Measurements from ENCODE around the gene OR11G2.
"Not testable (repeated sequence)": the region's sequence is repeated elsewhere in the genome, so short reads cannot be mapped to it uniquely, and the experiment has no call there.

The OR11G2 gene

GRCh38 chr14:20190596-20190995, at the start of gene OR11G2:
Gene OR11G2, plus strand, starts transcription at chr14:20190896. Its CDS starts 6,542 bp downstream, at chr14:20197438.
- peaks cover 7% of the 10 kb centered on the region for H3K27me3 ChIP-seq (ENCODE audit: insufficient read depth, low read length)
- H3K36me3 ChIP-seq (ENCODE audit: insufficient read depth, low read length), result no peaks in the 10 kb centered on the region
- H3K4me1 ChIP-seq (ENCODE audit: insufficient read depth, low read length), result no peaks in the 10 kb centered on the region
- no peaks in the 10 kb centered on the region for H3K9me3 ChIP-seq (ENCODE audit: low read length)
- no peak within 1 kb of the TSS for H2AFZ ChIP-seq (ENCODE audit: low read depth, low read length)
- no peak within 1 kb of the TSS for H3K4me3 ChIP-seq (ENCODE audit: low read length)

- H2AFZ ChIP-seq (ENCODE audit: low read depth, low read length), result no peak overlapping the region
- no peaks in the 10 kb centered on the region for H3K9me3 ChIP-seq (ENCODE audit: low read length)
- H3K4me1 ChIP-seq (ENCODE audit: insufficient read depth, low read length), result no peaks in the 10 kb centered on the region
- no peaks in the 10 kb centered on the region for H3K36me3 ChIP-seq (ENCODE audit: insufficient read depth, low read length)
- H3K4me3 ChIP-seq (ENCODE audit: low read length), result no peak overlapping the region
- H3K27me3 ChIP-seq (ENCODE audit: insufficient read depth, low read length), result no peaks in the 10 kb centered on the region
These were observed 46.8 kb upstream of the OR11G2 start for GRCh38 chr14:20143911-20144310.

- H3K27me3 ChIP-seq (ENCODE audit: insufficient read depth, low read length), result no peaks in the 10 kb centered on the region
- H3K4me1 ChIP-seq (ENCODE audit: insufficient read depth, low read length), result no peaks in the 10 kb centered on the region
- no peak overlapping the region for H3K4me3 ChIP-seq (ENCODE audit: low read length)
- no peaks in the 10 kb centered on the region for H3K9me3 ChIP-seq (ENCODE audit: low read length)
- H2AFZ ChIP-seq (ENCODE audit: low read depth, low read length), result no peak overlapping the region
- no peaks in the 10 kb centered on the region for H3K36me3 ChIP-seq (ENCODE audit: insufficient read depth, low read length)
These were observed 45.9 kb upstream of the OR11G2 start for GRCh38 chr14:20144820-20145219.

GRCh38 chr14:20164462-20164861, 26.2 kb upstream of the OR11G2 start:
- no peaks in the 10 kb centered on the region for H3K27me3 ChIP-seq (ENCODE audit: insufficient read depth, low read length)
- no peak overlapping the region for H3K4me3 ChIP-seq (ENCODE audit: low read length)
- no peaks in the 10 kb centered on the region for H3K4me1 ChIP-seq (ENCODE audit: insufficient read depth, low read length)
- no peaks in the 10 kb centered on the region for H3K36me3 ChIP-seq (ENCODE audit: insufficient read depth, low read length)
- no peak overlapping the region for H2AFZ ChIP-seq (ENCODE audit: low read depth, low read length)
- no peaks in the 10 kb centered on the region for H3K9me3 ChIP-seq (ENCODE audit: low read length)

- Histone ChIP-seq H3K36me3 (ENCODE audit: insufficient read depth, low read length) (no peaks in the 10 kb centered on the region), H3K4me1 (ENCODE audit: insufficient read depth, low read length) (no peaks in the 10 kb centered on the region), H3K27me3 (ENCODE audit: insufficient read depth, low read length) (no peaks in the 10 kb centered on the region), H3K9me3 (ENCODE audit: low read length) (no peaks in the 10 kb centered on the region), H3K4me3 (ENCODE audit: low read length) (no peak overlapping the region), H2AFZ (ENCODE audit: low read depth, low read length) (no peak overlapping the region)
These were observed 23.6 kb upstream of the OR11G2 start for GRCh38 chr14:20167091-20167490.

- not testable (repeated sequence) for H3K9me3 ChIP-seq (ENCODE audit: low read length); H3K36me3 ChIP-seq (ENCODE audit: insufficient read depth, low read length); H3K4me1 ChIP-seq (ENCODE audit: insufficient read depth, low read length); H3K4me3 ChIP-seq (ENCODE audit: low read length); H3K27me3 ChIP-seq (ENCODE audit: insufficient read depth, low read length); H2AFZ ChIP-seq (ENCODE audit: low read depth, low read length)
These were observed 20.8 kb upstream of the OR11G2 start for GRCh38 chr14:20169852-20170251.

- not testable (repeated sequence) for H3K4me1 ChIP-seq (ENCODE audit: insufficient read depth, low read length); H3K4me3 ChIP-seq (ENCODE audit: low read length); H3K27me3 ChIP-seq (ENCODE audit: insufficient read depth, low read length); H3K9me3 ChIP-seq (ENCODE audit: low read length); H2AFZ ChIP-seq (ENCODE audit: low read depth, low read length); H3K36me3 ChIP-seq (ENCODE audit: insufficient read depth, low read length)
These were observed 16.5 kb upstream of the OR11G2 start for GRCh38 chr14:20174205-20174604.

- Histone ChIP-seq H3K27me3 (ENCODE audit: insufficient read depth, low read length) (peaks cover under 1% of the 10 kb centered on the region), H3K9me3 (ENCODE audit: low read length) (no peaks in the 10 kb centered on the region), H3K4me1 (ENCODE audit: insufficient read depth, low read length) (no peaks in the 10 kb centered on the region), H2AFZ (ENCODE audit: low read depth, low read length) (no peak overlapping the region), H3K36me3 (ENCODE audit: insufficient read depth, low read length) (no peaks in the 10 kb centered on the region), H3K4me3 (ENCODE audit: low read length) (no peak overlapping the region)
These were observed 14.4 kb upstream of the OR11G2 start for GRCh38 chr14:20176330-20176729.

- H3K4me1 ChIP-seq (ENCODE audit: insufficient read depth, low read length), result no peaks in the 10 kb centered on the region
- no peak overlapping the region for H2AFZ ChIP-seq (ENCODE audit: low read depth, low read length)
- H3K9me3 ChIP-seq (ENCODE audit: low read length), result no peaks in the 10 kb centered on the region
- H3K27me3 ChIP-seq (ENCODE audit: insufficient read depth, low read length), result peaks cover 2% of the 10 kb centered on the region
- H3K4me3 ChIP-seq (ENCODE audit: low read length), result no peak overlapping the region
- no peaks in the 10 kb centered on the region for H3K36me3 ChIP-seq (ENCODE audit: insufficient read depth, low read length)
These were observed 13.2 kb upstream of the OR11G2 start for GRCh38 chr14:20177433-20177974.

- Histone ChIP-seq H3K36me3 (ENCODE audit: insufficient read depth, low read length) (no peaks in the 10 kb centered on the region), H3K27me3 (ENCODE audit: insufficient read depth, low read length) (peaks cover 2% of the 10 kb centered on the region), H3K4me1 (ENCODE audit: insufficient read depth, low read length) (no peaks in the 10 kb centered on the region), H3K4me3 (ENCODE audit: low read length) (no peak overlapping the region), H3K9me3 (ENCODE audit: low read length) (no peaks in the 10 kb centered on the region), H2AFZ (ENCODE audit: low read depth, low read length) (no peak overlapping the region)
These were observed 11.5 kb upstream of the OR11G2 start for GRCh38 chr14:20179218-20179617.

GRCh38 chr14:20179880-20180279, 10.8 kb upstream of the OR11G2 start:
- no peaks in the 10 kb centered on the region for H3K4me1 ChIP-seq (ENCODE audit: insufficient read depth, low read length)
- peaks cover 2% of the 10 kb centered on the region for H3K27me3 ChIP-seq (ENCODE audit: insufficient read depth, low read length)
- no peak overlapping the region for H3K4me3 ChIP-seq (ENCODE audit: low read length)
- H2AFZ ChIP-seq (ENCODE audit: low read depth, low read length), result no peak overlapping the region
- no peaks in the 10 kb centered on the region for H3K9me3 ChIP-seq (ENCODE audit: low read length)
- no peaks in the 10 kb centered on the region for H3K36me3 ChIP-seq (ENCODE audit: insufficient read depth, low read length)

- Histone ChIP-seq H2AFZ (ENCODE audit: low read depth, low read length) (no peak overlapping the region), H3K9me3 (ENCODE audit: low read length) (no peaks in the 10 kb centered on the region), H3K36me3 (ENCODE audit: insufficient read depth, low read length) (no peaks in the 10 kb centered on the region), H3K27me3 (ENCODE audit: insufficient read depth, low read length) (peaks cover 2% of the 10 kb centered on the region), H3K4me3 (ENCODE audit: low read length) (no peak overlapping the region), H3K4me1 (ENCODE audit: insufficient read depth, low read length) (no peaks in the 10 kb centered on the region)
These were observed 10.2 kb upstream of the OR11G2 start for GRCh38 chr14:20180486-20180885.

- no peak overlapping the region for H3K4me3 ChIP-seq (ENCODE audit: low read length)
- no peaks in the 10 kb centered on the region for H3K4me1 ChIP-seq (ENCODE audit: insufficient read depth, low read length)
- H3K36me3 ChIP-seq (ENCODE audit: insufficient read depth, low read length), result no peaks in the 10 kb centered on the region
- no peaks in the 10 kb centered on the region for H3K9me3 ChIP-seq (ENCODE audit: low read length)
- peaks cover 2% of the 10 kb centered on the region for H3K27me3 ChIP-seq (ENCODE audit: insufficient read depth, low read length)
- no peak overlapping the region for H2AFZ ChIP-seq (ENCODE audit: low read depth, low read length)
These were observed 6.5 kb upstream of the OR11G2 start for GRCh38 chr14:20184181-20184580.

- H3K9me3 ChIP-seq (ENCODE audit: low read length), result no peaks in the 10 kb centered on the region
These were observed 700 bp downstream of the OR11G2 start for GRCh38 chr14:20191396-20191795.

More at GRCh38 chr14:20191396-20191795, 700 bp downstream of the OR11G2 start:
- no peaks in the 10 kb centered on the region for H3K4me1 ChIP-seq (ENCODE audit: insufficient read depth, low read length)
- H3K27me3 ChIP-seq (ENCODE audit: insufficient read depth, low read length), result peaks cover 7% of the 10 kb centered on the region
- H3K36me3 ChIP-seq (ENCODE audit: insufficient read depth, low read length), result no peaks in the 10 kb centered on the region
- H3K4me3 ChIP-seq (ENCODE audit: low read length), result no peak overlapping the region
- H2AFZ ChIP-seq (ENCODE audit: low read depth, low read length), result no peak overlapping the region

All from neuron (in vitro differentiated cells).